Stimulated activated CD4-positive, alpha-beta T cell treated with anti-CD3 and anti-CD28 coated beads, Interleukin-2, amount 100 ng/mL, for 4 hours (primary cell): ENCODE results near the gene GRK2.
"Not testable (repeated sequence)": the region's sequence is repeated elsewhere in the genome, so short reads cannot be mapped to it uniquely, and the experiment has no call there.

Experiments used
- DNase-seq: peaks from one replicate; pipeline ENCODE4 v3.0.0-alpha.2; 2020; ENCODE audit warnings: low read depth

Gene GRK2

GRCh38 chr11:67254798-67255197 lies 11.5 kb upstream of the GRK2 start:
- no peak for DNase-seq

GRCh38 chr11:67255353-67255752 lies 10.9 kb upstream of the GRK2 start:
- no peak for DNase-seq

- no peak for DNase-seq
Observed at GRCh38 chr11:67255864-67256263, 10.4 kb upstream of the GRK2 start.

DNA sequence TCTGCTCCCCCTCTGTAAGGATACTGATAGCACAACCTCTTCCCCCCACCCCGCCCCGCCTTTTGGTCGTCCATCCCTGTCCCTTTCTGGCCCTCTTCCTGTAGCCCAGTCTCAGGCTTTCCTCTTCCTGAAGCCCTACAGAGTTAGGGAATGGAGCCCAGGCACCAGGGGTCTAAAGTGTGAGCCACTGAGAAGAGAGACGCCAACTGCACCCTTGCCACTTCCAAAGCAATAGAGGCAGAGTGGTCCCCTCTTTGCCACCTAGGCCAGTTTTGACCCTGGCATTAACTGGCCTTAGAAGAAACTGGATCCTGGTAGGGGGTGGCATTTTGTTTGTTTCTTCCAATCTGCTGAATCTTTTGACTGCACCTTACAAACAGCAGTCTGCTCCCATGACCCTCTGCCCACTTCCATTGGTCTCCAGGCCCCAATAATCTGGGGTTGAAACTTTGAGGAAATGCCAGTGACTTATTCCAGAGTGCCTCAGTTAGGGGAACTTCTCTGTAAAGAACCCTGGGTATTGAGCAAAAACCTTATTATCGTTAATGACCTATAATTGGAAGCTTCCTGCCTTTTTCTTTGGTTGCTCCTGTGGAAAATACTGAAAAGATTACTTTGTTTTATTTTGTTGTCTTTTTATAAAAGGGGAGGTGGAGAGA lies 9.7 kb upstream of the GRK2 start:
- DNase-seq = no peak

DNA sequence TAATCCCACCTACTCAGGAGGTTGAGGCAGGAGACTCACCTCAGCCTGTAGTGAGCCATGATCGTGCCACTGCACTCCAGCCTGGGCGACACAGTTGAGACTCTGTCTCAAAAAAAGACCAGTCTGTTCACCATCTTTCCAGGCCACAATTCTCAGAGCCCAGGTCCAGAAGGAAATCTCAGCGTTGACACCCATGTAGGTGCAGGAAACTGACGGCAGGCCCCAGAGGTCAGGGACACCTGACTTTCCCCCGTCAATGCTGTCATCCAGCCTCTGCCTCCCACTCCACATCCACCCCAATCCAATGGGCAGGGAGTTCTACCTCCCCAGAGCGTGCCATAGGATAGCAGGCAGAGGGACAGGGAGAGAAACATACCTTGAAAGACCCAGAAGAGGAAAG lies 5.9 kb upstream of the GRK2 start:
- DNase-seq = no peak

DNA sequence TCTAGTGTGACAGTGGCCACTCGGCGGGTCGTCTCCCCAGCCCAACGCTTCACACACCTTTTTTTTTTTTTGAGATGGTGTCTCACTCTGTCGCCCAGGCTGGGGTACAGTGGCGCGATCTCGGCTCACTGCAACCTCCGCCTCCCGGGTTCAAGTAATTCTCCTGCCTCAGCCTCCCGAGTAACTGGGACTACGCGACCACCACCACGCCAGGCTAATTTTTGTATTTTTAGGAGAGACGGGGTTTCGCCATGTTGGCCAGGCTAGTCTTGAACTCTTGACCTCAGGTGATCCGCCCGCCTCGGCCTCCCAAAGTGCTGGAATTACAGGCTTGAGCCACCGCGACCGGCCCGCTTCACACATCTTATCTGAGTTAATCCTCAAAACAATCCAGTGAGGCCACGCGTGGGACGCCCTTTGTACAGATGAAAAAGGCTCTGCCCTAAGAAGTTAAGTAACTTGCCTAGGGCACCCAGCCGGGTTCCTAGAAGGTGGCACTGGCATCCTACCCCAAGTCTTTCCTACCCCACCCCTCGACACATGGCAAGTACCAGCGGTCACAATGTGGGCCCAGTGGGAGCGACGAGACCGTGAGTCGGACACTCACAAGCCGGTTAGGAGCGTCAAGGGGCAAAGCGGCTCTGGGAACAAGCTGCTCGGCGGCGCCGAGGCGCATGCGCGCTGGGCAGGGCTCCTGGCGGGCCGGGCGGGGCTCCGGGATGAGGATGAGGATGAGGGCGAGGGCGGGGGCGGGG lies 5.2 kb upstream of the GRK2 start:
- not testable (repeated sequence) for DNase-seq

DNA sequence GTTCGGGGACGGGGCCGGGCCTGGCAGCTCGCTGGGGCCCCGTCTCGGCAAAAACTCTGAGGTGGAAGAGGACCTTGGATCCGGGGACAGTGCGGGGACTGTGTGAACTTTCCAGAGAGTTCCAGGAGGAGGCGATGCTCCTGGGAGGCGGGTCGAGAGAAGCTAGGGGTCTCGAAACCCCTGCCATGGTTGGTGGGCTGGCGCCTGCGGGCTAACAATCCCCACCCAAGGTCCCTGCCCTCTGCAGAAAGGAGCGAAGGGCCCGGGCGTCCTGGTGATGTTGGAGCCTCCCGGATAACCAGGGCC lies 4.7 kb upstream of the GRK2 start:
- DNase-seq = no peak

GRCh38 chr11:67261946-67262681 lies 4.2 kb upstream of the GRK2 start:
- no peak for DNase-seq

DNA sequence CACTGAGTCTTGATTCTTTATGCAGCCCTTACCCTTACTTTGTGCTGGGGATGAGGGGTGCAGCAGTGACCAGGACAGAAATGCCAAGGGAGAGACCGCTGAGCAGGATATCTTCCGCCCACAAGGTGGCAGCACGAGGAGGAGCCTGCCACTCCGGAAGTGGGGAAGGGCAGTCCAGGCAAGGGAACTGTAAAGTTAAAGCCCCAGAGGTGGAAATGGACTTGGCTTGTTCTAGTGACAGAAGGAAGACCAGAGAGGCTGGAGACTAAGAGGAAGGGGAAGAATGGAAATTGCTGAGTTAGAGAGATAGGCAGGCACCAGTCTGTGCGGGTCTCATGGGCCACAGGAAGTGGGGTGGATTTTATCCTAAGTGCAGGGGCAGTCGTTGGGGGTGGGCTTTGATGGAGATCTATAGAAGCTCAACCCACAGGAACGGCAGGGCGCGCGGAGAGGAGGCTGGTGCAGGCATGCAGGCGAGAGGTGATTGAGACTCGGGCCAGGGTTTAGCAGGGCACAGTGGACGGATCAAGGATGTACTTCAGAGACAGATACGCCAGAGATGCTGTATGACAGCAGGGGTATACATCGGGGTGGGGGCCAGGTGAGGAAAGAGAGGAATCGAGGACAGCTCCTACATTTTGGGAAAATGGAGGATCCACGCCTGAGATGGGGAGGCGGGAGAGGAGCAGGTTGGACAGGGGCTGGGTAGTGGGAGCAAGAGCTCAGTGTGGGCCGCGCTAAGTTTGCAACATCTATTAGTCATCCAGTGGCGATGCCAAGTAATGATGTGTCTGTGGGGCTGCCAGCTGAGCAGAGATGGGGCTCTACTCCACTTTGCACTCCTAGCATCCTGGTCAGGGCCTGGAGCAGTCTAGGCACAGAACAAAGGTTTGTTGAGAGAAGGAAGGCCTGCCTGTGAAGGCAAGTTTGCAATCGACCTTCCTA lies 3.3 kb upstream of the GRK2 start:
- DNase-seq = peak; percentile 57

GRCh38 chr11:67264260-67264659 lies 2.0 kb upstream of the GRK2 start:
- no peak for DNase-seq

DNA sequence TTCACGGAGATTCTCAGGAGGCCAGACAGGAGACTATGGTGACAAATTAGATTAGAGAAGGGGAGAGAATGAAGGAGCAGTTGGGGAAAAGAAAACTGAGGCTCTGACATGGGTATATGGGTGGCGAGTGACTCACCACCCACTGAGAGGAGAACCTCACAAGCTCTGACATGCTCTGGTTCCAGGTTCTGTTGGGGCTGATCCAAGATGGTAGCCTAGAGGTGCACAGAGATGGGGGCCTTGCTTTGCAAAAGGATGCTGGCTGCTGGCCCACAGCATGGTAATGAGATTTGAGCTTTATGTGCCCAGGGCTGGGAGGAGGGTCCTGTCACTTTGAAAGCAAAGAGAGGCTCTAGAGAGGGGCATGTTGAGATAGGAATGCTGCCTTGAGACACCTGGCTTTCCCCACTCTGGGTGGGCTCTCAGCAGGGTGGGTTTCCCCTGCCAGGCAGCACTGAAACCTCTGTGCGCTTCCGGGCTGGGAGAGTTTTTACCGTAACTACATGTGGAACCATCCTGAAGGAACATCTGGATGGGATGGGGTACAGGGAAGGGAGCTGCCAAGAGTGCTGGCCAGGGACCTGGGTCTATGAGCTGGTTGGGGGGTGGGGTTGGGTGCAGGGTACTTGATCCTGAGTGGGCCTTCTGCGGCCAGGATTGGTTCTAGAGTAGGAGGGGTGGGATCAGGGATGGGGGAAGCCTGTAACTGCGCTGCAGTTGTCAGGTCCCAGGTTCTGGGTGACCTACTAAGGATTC lies 1.2 kb upstream of the GRK2 start:
- no peak for DNase-seq

- peak; percentile 67 for DNase-seq
Observed at GRCh38 chr11:67265633-67266448, 432 bp upstream of the GRK2 start.

DNA sequence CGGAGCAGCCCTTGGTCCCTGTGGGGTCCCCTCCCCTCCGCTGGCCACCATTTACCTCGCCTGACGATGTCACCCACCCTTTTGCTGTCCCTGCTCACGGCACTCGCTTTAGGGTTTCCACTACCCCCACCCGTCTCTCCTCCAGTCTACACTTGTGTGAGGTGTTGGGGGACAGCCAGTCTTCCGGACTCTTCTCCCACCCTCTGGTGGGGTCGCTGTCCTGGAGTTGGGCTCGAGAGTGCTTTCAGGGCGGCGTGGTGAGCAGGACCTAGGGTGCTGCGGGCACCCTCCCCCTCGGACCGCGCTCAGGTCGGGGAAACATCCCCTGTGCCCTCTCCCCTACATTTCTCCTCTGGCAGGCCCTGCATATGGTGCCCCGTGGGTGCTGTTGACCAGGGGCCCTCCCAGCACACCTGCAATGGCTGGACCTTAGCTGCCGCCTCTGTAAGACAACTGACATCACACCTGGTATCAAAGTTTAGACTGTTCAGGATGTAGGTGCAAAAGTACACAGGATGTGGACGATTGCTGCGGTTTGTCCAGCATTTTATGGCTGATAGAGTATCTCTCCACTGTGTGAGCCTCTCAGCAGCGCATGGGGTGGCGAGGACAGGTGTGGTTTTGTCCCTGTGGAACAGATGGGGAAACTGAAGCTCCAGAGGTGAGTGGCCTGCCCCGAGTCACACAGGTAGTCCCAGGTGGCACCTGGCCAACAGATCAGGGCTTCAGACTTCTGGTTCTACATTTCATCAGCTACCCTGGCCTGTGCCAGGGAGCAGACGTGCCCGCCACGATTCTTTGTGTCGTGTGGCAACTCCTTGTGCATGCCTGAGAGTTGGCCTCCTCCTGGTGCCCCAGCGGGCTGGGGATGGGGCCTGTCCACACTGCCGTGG lies 1.2 kb downstream of the GRK2 start:
- no peak for DNase-seq

DNA sequence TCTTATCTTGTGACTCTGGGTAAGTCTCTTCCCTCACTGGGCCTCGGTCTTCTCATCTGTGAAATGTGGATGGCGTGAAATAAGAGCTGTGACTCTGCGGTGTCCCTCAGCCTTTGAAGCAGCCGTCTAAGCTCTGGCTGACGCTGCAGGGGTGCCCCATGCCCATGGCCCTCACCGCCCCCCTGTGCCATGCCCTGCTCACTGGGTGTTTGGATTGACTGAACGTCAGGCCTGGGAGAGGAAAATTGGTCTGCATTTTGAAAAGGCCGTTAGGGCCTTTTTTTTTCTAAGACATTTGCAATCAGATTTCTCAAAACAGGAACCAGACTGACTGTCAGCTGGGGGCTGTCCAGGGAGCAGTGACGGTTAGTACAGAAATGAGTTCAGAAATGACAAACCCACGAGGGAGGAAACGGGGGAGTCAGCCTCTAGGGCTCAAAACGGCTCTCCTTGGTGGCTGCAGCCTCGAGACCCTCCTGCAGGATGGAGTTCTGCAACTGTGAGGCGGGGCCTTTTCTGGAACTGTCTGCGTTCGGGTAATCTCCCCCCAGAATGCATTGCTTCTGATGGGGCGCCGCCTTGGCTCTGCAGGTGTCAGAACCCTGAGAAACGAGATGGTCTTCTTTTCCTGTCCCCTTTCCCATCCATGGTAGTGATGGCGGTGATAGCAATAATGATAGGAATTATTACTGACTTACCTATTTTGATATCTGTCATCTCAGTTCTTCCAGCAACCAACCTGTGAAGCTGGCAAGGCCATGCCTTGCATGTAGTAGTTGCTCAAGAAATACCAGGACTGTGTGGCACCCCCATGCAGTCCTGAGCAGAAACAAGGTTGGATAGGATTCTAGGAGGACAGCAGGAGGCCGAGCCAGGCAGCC lies 2.0 kb downstream of the GRK2 start:
- DNase-seq = no peak

DNA sequence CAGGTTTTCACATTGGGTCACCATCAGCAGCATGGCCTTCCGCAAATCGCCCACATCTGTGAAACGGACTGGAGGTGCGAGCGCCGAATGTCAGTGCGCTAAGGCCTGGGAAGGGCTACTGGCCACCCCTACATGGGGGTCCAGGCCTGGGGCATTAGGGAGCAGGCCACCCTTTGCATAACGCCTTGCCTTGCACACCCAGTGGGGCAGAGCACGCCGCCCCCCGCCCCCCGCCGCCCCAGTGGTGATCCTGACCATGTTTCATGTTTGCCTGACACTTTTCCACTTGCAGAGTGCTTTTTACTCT lies 2.6 kb downstream of the GRK2 start:
- no peak for DNase-seq

DNA sequence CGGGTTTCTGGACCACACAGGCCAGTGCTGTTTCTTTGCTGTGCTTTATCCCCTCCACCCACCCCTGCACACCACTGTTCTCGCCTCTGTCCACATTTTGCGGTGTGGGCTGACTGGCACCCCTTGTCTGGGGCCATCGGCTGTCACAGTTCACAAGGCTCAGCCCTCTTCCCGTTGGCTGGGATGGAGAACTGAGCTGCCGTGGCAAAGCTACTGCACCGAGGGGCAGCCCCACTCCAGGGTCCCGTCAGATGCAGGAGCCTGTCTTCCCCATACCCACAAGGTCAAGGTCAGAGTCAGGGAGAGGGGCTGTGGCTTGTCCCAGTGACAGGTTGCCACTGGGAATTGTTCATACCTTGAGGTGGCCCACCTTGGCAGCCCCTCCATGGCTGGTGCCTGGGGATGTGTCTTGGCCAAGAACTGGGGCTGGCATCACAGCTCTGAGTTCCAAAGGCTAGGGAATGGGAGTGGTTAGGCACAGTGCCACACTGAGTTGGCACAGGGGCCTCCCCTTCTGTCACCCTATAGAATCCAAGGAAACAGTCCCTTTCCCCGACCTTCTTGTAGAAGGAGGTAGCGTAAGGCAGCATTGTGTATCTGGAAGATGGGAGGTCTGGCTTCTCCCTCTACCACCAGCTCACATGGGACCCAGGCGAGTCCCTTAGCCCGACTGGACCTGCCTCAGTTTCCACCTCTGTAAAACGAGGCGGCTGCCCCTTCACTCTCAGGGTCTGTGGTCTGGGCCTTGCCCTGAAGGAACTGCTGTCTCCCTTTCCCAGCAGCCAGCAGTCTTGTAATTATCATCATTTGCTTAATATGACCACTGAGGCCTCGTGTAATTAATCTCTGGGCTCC lies 3.4 kb downstream of the GRK2 start:
- DNase-seq = no peak

- DNase-seq = no peak
Observed at GRCh38 chr11:67270256-67271204, 4.3 kb downstream of the GRK2 start.
